Stimulated activated CD8-positive, alpha-beta memory T cell treated with anti-CD3 and anti-CD28 coated beads, Interleukin-7, amount 100 ng/mL, for 1 hour (primary cell): ENCODE results near the gene RNF144B.
"Not testable (repeated sequence)": the region's sequence is repeated elsewhere in the genome, so short reads cannot be mapped to it uniquely, and the experiment has no call there.

Experiments used
- DNase-seq, 2 donors: peaks; one replicate each; pipeline ENCODE4 v3.0.0-alpha.2; 2020; ENCODE audit warnings: low read depth in 2 of 2

The RNF144B gene

DNA sequence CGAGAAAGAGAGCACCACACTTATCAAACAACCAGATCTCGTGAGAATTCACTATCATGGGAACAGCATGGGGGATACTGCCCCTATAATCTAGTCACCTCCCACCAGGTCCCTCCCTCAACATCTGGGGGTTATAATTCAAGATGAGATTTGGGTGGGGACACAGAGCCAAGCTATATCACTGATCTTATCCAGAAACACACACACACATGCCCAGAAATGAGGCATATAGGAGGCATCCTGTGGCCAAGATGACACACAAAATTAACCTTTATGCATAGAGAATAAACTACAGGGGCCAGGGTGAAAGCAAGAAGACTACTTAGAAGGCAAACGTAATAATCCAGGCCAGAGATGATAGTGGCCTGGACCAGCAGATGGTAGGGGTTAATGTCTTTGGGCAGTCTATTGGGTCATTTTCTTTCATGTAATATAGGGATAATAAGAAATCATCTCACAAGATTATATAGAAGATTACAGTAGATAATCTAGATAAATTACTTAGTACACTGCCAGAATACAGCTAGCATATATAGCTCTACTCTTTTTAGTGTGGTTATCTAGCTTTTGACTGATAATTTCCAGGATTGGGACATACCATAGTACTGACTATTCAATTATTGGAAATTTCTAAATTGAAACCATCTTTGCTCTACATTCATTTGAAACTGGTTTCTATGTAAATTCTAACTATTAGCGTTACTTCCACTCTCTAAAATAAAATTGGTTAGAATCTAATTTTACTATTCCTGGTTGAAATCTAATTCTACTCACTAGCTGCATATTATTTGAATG is 20.0 kb downstream of the RNF144B start:
- DNase-seq, result no peak

DNA sequence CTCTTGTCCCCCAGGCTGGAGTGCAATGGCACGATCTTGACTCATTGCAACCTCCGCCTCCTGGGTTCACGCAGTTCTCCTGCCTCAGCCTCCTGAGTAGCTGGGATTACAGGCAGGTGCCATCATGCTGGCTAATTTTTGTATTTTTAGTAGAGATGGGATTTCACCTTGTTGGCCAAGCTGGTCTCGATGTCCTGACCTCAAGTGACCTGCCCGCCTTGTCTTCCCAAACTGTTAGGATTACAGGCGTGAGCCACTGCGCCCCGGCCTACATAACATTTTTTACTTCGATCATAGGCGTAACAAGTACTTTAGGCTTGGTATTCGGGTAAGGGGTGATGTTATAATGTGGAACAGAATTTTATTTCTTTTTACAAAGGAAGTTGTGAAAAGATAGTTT is 22.5 kb downstream of the RNF144B start:
- not testable (repeated sequence) for DNase-seq

DNA sequence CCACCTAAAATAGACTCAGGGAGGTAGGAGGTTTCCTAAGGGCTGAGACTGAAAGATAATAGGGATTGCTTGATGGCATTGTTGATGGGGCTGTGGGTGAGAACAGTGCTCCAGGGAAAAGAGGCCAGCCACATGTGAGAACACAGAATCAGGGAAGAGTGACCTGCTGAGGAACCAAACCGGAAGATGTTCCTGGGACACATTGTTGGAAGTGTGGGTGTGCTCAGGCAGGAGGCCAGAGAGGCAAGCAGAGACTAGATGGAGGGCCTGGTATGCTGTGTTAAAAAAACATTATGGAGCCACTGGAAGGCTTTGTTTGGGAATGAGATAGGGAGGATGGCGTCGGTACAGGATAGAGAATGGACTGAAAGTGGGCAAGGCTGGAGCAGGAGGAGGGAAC is 23.3 kb downstream of the RNF144B start:
- no peak for DNase-seq

DNA sequence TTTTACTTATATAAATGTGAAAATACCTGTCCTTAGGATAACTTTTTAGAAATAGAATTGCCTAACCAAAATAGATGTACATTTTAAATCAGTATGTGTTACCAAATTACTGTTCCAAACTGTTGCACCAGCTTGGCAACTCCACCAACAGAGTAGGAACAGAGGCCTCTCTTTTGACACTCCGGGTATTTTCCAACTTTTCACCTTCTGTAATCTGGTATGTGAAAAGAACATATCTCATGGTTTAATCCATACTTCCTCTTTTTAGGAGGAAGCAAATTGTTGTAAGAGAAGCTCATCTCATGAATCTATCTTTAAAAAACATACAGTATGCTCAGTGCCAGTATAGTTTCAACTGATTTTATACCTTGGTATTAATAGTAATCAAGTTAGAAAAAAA is 24.9 kb downstream of the RNF144B start:
- DNase-seq, result no peak

DNA sequence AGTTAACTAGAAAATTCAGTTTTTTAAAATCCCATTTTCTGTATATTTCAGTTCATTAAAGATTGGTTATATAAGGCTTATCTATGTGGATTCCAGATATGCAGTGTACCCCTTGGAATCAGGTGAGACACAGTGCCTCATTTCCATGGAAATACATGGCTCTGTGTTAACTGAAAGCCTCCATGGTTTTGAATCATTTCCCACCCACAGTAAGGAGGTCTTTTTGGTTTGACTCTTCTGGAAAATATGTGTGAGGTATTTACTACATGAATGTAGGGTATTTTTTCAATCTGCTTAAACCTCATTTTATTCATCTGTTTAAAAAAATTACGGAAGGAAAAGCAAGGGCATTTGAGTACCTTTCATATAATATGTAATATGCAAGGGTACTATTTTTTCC is 25.5 kb downstream of the RNF144B start:
- no peak for DNase-seq

DNA sequence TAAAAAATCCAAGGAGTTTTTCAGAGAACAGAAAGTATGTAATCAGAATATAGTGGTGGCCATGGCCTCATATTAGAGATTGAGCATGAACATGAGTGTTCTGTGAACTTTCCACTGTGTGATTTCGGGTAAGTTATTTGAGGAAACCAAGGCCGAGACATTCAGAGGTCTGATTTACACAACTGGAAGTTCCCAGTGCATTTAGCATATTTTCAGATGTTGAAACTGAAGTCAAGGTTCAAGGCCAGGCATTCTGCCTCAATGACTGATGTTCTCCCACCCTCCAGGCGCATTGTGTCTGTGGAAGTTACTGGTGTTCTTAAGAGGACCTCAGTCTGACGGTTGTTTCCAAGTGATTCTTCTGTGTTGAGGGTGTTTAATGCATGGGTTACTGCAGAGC is 26.2 kb downstream of the RNF144B start:
- no peak for DNase-seq

DNA sequence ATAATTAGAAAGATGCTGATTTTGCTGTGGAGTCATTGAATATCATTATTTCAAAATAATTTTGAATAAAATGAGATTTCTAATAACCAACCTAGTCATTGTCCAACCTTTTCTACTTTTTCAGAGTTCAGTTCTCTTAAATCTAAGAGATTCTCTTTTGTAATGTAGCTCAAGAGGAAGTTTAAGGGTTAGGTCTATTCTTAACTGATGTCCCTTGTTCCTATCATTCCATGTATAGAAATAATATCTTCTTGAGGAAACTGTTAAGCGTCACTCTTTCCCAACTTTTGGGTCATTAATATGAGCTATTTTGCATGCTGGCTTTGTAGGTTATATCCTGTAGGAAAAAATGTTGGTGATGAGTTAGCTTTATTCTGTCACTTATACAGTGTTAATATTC is 27.0 kb downstream of the RNF144B start:
- no peak for DNase-seq

DNA sequence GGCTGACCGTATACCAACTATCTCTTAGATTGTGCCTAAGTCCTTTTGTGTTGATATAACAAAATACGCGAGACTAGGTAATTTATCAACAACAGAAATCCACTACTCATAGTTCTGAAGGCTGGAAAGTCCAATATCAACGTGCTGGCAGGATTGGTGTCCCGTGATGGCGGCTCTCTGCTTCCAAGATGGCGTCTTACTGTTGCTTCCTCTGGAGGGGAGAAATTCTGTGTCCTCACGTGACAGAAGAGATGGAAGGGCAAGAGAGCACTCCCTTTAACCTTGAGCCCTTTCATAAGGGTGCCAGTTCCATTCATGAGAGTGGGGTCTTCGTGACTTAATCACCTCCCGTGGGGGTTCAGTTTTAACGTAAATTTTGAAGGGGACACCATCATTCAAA is 28.1 kb downstream of the RNF144B start:
- DNase-seq, result no peak

DNA sequence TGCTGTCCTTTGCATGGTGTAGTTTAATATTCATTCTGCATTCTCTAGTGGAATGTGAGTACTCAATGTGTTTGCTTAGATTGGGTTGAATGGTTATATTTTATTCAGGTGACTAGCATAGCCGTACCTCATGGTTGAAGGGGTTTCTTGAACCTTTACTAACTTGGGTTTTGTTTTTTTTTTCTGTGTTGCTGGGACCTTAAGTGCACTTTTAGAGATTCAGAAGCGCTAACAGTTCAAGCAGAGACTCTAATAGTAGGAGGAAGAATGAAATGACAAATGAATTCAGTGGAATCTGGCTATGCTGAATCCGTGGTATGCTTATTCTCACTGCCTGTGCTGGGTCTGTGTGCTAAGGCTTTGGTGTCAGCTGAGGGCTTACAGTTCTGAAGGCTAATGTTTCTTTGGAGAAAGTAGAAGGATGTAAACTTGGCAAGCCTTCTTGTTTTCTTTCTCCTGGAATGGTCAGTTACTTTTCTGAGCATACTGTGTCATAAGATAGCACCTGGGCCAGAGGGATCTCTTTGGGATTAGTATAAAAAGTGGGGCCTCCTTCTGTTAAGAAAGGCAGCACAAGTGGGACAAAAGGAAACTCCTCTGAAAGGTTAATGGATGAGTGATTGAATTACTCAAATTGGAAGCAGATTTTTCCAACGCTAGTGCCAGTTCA is 28.7 kb downstream of the RNF144B start:
- DNase-seq, result no peak

DNA sequence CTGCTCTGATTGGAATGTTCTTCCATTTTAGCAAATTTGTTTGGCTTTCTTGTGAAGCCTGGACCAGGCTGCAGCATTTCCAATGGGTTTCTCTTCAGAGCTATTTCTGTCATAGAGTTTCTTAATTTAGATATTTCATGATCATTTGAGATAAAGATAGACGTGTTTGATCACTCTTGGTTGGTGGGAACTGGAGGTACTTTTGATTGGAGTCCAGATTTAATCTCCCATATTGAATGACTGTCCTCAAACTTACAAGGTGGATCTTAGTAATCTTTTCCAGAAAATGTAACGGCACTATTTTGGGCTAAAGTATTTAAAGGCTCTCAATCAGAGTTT is 29.2 kb downstream of the RNF144B start:
- no peak for DNase-seq

DNA sequence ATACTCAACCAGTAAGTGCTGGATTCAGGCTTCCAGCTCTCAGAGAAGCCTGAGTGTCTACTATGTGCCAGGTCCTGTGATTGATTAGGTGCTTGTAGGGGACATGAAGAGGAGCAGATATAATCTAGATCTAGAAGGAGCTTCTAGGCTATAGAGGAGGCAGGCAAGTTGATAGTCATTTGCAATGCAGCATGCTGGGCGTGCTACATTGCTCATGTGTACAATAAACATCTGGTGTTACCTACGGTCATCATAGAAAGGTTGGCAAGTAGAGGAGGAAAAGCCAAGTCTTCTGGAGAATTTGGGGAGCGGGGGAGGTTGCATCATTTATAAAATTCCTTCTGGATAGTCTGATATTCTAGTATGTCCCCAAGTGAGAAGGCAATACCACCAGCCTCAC is 33.2 kb downstream of the RNF144B start:
- no peak for DNase-seq

DNA sequence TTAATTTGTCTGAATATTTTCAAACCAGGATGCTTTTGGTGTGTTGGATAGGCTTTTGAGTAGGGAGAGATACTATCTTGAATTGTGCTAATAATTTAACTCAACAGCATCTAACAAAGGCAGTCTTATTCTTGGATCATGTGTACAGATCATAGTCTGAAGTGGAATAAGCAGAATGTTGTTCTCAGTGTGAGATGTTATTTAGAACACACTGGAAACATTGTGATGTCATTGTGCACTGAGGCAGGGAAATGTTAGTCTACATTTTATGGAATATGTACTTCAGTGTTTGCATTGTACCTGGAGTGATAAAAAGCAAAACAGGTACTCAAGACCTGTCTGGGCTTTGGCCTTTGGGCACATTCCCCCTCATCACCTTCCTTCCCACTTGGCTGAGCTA is 35.0 kb downstream of the RNF144B start:
- DNase-seq, result no peak

DNA sequence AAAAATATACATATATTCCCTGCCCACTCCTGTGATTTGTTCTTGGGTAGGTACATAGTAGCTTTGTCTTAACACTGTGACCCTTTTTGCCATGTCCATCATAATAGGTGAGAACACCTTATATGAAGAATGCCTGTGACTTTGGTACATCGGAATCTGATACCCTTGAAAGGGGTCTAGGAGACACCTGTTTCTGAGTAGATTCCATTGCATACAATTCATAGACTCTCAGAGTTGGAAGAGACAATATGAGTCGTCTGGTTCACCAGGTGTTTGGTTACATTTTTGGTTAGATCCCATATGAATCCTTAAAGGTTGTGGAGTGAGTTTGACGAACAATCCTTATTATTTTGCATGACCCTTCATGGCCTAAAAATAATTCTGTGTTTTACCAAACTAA is 36.3 kb downstream of the RNF144B start:
- no peak for DNase-seq

DNA sequence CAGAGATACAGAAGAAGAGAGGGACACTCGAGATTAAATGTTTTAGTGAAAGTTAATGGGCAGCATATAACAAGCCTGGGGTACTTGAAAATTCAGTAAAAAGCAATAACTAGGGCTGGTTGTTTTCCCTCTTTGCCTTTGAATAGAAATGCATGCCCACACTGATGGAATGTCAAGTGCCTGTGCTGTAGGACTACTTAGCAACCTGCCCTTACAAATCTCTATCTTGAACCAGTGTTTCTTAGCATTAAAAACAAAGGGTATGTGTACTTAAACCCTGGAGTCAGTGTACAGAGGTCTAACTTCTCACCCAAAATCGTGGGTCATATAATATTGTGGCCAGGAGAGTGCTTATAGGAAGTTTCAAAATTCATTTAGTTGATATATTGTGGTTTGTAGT is 37.1 kb downstream of the RNF144B start:
- no peak for DNase-seq

DNA sequence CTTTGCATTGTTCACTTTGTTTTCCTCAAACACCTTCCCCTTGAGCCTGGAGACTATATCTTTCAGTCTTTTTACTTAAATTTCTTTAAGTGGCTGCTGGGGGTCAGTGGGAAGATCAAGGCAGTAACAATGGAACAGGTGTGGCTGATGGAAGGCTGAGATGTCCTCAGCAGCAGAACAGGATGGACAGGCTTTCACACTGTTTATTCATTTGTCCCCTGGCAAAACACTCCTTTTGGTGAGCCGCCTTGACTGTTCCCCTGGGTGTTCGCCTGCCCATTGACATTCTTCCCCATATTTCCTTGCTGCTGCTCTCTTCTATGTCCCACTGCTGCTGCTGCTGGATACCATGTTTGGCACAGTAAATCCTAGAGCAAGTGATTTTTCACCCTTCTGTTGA is 38.1 kb downstream of the RNF144B start:
- no peak for DNase-seq

DNA sequence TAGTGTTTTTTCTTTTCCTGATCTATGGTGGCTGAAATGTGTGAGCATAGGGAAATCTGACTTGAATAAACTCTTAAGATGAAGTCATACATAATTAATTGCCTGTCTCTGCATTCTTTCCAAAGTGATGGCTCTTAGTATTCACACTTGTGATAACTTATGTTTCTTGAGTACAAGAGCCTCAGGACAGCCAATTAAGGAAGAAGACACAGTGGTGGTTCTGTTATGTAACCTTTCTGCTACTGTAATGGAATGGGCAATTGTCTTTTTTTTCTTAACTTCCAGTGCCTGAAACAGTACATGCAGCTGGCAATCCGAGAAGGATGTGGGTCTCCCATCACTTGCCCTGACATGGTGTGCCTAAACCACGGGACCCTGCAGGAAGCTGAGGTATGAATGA is 40.1 kb downstream of the RNF144B start:
- no peak for DNase-seq

DNA sequence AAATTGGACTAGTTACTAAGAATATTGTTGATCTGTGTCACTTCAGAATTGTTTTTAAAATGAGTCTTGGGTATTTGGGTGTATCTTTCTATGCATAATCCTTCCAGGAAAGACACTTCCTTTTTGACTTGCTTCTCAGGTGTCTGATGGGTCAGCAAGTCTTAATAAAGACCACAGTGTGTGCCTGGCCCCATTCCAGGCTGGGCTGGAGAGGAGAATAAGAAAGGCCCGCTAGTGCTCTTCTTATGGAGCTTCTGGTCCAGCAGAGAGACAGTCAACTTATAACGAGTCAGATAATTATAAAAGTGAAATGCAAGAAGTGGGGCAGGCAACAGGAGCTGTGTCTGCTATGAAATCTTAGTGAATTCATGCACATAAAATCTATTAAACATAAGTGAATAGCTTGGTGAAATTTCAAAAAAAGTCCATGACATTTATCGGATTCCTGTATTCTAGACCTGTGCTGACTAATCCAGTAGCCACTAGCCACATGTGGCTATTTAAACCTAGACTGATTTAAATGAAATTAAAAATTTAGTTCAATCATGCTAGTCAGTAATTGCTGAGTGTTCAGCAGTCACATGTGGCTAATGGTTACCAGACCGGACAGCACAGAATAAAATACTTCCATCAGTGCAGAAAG is 42.6 kb downstream of the RNF144B start:
- DNase-seq, result no peak

DNA sequence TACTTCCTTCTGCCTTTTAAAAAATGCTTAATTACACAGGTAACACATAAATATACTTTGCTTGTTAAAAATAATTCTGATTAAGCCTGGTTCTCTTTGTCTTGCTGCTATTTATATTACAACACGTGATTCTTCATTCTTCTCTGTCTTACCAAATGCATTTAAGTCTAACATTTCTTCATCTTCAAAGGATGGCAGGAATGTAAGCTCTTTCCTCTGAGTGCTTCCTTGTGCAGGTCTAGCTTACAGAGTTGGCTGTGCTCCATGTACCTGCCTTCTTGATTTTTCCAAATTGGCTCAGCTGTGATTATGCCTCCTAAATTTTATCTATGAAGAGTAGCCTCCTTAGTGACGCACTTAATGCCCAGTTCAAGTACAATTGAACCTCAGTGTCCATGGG is 44.4 kb downstream of the RNF144B start:
- DNase-seq, result no peak

DNA sequence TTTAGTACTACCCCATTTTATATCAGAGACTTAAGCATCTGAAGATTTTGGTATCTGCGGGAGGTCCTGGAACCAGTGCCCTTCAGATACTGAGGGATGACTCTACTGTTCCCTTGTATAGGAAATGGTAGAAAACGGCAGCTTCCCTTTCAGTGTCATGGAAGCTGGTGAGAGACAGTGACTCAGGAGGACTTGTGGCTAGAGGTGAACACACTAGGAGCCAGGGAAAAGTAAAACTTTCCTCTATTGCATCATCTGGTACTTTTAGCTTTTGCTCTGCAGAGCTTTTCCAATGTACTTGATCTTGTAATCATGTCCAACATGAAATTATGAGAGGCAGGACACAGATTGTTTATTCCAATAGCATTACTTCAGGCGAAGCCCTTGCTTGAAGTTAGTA is 45.0 kb downstream of the RNF144B start:
- DNase-seq, result no peak

DNA sequence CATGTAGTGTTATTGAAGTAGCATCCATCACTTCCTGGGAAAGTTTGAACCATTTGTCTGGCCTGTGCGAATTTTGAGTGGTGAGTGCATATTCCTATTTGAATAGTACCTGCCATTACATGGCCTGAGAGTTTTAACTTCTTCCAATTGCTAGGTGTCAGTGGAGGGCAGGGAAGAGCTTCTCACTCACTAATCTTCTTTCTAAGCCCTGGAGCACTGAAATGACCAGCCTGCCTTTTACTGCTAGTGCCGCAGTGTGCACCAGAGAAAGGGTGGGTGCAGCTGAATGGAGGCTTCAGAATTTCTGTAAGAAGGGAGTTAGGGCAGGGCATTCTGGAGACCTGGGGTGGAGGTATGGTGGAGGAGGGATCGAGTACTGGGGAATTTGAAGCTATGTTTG is 45.5 kb downstream of the RNF144B start:
- no peak for DNase-seq

DNA sequence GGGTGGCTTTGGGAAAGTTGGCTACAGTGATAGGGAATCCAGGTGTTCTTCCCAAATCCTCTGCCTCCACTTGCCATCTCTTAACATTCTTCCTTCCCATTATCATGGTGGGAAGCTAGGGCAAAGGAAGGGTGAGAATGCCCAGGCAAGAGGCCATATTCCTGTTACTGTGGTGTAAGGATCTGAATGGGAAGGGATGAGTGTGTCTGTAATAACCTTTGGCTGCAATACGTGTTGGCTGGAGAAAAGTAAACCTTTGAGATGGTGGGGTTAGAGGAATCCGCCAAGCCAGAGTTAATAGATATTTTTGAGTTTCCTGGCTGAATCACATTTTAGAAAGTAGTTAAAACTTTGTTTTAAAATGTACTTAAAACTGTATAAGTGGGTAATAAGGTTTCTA is 45.9 kb downstream of the RNF144B start:
- no peak for DNase-seq

DNA sequence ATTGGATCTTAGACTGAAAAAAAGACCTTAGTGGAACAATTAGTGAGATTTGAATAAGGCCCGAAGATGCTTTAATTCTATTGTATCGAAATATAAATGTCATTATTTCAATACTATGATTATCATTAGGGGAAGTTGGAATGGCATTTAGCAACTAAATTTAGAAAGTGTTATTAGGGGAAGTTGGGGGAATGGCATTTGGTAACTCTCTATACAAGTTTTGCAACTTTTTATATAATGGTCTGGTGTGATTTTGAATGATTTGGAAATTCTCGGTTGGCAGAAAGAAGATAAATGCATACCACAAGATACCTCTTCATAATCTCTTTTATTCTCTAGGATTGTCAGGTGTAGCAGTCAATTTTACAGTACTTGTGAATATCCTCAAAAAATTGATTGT is 49.2 kb downstream of the RNF144B start:
- DNase-seq, result no peak

DNA sequence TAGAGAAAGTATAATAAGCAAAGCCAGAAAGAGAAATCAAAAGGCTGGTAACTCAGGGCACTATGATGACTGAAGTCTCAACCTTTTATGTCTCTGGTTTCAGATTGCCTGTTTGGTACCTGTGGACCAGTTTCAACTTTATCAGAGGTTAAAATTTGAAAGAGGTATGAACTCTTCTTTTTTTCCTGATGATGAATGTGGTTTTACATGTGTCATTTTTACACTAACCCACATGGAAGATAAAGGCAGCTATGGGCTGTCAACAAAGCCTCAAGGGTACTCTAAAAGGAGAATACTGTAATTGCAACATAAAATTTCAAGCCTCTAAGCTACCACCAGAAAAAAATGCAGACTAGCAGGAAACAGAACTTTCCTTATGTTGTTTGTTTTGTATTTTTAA is 52.4 kb downstream of the RNF144B start:
- no peak for DNase-seq
